Measurements from ENCODE around the gene TMEM121.
A peak's percentile ranks its signal among the peaks of the same experiment; 100 is the strongest.

Gene TMEM121

GRCh38 chr14:105525861-105526775 is at the start of gene TMEM121:
Gene TMEM121, plus strand, starts transcription at chr14:105526583. Its CDS starts 2,252 bp downstream, at chr14:105528835.
- DNase-seq, result no peak

DNA sequence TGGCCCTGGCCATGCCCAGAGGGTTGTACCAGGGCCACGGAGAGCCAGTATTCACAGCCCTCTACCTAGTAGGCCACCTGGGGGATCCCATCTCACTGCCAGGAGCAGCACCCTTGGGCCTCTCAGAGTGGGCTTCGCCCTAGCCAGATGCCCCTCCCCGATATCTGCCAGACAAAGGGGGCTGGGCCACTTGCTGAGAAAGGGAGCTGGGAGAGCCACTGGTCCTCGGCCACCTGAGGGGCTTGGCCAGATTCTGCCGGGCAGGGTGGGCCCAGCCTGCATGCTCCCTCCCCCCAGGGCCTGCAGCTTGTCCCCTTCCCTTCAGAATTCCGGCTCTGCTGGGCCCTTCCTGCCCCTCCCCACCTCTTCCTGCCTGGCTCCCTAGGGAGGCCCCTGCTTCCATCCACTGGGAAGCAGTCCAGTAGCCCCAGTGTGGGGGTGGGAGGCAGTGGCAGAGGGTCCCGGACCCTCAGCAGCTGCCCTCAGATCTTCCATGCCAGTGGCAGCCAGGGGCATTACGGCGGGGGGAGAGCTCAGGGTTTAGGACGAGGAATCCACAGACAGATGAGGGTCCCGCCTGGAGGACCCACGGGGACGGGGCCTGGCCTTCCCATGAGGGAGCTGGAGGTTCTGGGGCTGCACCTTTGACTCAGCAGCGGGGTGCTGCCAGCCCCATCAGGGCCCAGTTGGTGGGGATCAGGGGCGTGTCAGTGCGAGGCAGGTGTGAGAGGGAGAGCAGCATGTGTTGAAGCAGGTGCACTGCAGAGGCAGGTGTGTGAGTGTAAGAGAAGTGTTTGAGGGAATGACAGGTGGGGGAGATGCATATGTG is 49.3 kb upstream of the TMEM121 start:
- DNase-seq, result no peak

GRCh38 chr14:105477660-105478397 is 48.6 kb upstream of the TMEM121 start:
- DNase-seq, result peak; percentile 42

- DNase-seq, result no peak
Observed at GRCh38 chr14:105478398-105479251, 47.8 kb upstream of the TMEM121 start.

DNA sequence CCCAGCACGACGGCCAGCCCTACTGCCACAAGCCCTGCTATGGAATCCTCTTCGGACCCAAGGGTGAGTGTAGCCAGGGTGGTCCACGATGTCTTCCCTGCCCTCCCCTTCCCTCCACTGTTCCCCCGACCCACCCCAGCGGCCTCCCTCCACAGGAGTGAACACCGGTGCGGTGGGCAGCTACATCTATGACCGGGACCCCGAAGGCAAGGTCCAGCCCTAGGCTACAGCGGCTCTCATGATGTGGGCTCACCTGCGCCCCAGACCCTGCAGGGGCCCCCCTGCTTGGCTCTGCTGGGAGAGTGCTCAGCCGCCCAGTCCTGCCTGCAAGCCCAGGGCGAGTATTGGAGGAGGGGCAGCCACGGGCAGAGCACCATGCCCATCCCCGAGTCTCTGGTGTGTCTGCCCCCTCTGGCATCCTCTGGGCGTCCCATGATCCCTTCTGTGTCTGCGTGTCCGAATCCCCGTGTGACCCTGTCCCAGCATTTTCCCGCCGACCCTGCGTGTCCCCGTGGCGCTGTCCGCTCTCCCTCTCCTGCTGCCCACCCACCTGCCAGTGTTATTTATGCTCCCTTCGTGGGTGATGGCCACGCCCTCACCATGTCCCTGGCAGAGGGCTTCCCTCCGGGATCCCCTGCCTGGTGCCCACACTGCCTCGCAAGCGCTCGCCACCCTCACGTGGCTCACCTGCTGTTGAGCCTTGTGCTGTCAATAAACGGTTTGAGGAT is 46.8 kb upstream of the TMEM121 start:
- DNase-seq, result no peak

- DNase-seq, result no peak
Observed at GRCh38 chr14:105480199-105480746, 46.1 kb upstream of the TMEM121 start.

DNA sequence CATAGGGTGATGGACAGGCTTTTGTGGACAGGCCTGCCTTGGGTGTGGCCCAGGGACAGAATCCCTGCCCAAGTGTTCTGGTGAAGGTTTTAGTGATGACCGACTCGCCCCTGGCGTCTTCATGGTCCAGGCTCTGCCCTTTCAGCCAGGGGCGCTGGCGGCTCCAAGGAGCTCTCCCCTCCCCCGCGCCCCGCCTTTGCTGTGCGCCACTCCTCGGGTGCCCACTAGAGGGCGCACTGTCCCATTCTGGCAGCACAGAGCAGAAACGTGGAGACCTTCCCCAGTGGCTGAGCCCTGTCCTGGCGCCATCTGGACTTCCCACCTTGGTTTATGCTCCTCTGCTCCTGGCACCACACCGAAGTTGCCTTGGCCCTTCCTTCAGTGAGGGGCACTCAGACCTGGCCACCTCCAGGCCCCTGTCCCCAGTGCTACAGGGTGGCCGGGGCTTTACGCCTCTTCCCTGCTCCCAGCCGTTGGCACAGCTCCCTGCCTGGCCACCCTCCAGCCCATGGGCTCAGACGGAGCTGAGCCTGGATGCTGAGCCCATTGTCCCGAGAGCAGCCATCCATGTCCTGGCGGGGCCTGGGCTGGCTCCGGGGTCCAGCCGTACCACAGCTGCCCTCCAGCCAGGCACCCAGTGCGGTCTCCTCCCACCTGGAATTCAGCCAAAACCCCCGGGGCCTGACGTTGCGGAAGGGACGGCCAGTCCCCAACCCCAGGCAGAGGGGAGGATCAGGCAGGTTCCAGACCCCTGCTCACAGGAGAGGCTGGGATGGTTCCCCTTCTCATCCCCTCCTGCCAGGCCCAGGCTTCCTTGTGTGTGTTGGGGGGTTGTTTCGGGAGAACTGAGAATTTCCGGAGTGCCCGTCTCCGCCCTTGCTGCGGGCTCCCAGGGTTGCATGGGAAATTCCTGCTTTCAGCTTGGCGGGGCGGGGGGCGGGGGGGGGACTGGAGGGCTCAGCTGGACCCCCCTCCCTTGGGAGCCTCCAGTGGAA is 45.3 kb upstream of the TMEM121 start:
- peak; percentile 88 for DNase-seq

- peak; percentile 86 for DNase-seq
Observed at GRCh38 chr14:105481886-105482457, 44.4 kb upstream of the TMEM121 start.

GRCh38 chr14:105482486-105483110 is 43.8 kb upstream of the TMEM121 start:
- no peak for DNase-seq

DNA sequence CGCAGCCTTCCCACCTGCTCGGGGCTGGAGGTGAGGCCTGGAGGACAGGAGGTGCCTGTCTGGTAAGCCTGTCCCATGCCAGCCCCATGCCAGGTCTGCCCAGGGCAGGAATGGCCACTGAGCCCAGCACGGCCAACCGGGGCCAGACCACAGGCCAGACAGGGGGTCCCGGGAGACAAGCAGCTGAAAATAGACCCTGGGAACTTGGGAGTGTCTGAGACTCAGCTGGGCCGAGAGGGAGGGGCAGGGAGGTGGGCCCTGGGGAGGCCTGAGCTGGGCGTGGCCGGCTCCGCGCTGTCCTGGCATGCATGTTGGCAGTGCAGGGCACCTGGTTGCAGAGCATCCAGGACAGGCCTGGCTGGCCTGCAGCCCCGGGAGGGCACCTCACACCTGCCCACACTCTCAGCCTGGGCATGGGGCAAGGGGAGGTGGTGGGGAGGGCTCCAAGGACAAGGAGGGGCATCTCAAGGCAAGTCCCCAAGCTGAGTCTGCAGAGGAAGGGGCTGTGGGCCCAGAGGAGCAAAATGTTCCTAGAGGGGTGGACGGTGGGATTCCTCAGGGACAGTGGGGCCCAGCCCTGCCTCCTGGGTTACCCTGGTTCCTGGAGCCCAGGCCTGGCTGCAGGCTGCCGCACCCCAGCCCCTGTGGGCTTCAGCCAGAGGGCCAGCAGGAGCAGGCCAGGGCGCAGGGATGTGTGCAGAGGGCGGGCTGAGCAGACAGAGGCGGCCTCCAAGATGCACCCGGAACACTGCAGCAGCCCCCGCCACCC is 42.9 kb upstream of the TMEM121 start:
- no peak for DNase-seq

GRCh38 chr14:105484069-105484996 is 42.0 kb upstream of the TMEM121 start:
- peak; percentile 62 for DNase-seq

GRCh38 chr14:105484997-105485393 is 41.4 kb upstream of the TMEM121 start:
- no peak for DNase-seq

- no peak for DNase-seq
Observed at GRCh38 chr14:105485739-105486162, 40.6 kb upstream of the TMEM121 start.

DNA sequence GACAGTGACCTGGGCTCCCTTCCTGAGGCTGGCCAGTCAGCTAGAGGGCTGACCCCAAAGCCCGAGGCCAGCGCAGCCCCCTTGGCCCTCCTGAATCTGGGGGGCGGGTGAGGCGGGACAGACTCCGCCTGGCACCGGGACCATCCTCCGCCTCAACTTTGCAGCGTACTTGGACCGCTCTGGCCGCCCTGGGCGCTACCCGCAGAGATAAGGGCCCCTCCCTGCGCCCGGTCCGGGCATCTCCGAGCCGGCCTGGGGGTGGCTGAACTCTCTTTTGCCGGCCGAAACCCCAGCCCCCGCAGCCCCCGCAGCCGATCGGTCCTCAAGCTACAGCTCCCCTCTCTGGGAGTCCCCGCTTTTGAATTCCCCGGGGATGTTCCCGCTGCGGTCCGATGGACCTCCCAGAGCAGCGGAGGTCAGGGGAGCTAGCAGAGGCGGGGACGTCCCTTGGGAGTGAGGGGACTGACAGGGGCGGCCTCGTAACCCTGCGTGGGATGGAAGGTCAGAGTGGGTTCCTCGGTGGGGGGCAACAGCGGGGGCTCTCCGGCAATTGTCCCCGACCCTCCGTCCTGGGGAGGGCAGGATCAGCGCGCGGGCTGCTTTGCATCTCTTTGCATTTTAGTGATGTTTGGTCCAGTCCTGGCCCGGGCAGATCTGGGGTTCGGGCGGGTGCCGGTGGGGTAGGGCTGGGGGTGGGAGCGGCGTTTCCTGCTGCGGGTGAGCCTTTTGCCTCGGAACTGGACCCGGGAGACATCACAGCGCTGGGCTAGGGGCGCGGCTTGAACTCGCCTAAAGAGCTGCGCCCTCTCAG is 40.0 kb upstream of the TMEM121 start, which contains the start of gene CRIP1:
Gene CRIP1 (plus strand): TSS at position 724 of the 811 bp plus-strand sequence. CDS start 374 bp downstream, outside the sequence.
- DNase-seq, result no peak

DNA sequence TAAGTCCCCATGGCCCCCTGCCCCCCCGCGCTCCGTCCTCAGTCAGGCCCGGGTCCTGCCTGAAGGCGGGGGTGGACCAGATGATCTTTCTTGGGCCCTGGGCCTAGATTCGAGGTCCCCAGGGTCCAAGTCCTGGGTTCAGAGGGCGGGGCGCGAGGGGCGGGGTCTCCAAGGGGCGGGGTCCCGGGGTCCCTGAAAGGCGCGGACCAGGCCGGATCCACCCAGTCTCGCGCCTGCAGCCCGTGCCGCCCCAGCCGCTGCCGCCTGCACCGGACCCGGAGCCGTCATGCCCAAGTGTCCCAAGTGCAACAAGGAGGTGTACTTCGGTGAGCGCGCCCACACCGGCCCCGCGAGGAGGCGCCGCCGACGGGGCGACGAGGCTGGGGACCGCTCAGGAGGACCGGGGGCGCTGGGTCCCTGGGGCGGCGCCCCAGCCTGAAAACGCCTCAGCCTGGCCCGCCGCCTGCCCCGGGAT is 39.4 kb upstream of the TMEM121 start:
- DNase-seq, result peak; percentile 50

Measured in activated CD8-positive, alpha-beta memory T cell treated with anti-CD3 and anti-CD28 coated beads, Interleukin-2, amount 50 U/mL, for 4 hours (primary cell).